Measurements from ENCODE around the gene AKAP12. TPM values are rescaled to one million over a fixed set of nuclear protein-coding genes. Genes with fewer than 3 reads are reported as not detected.

Gene AKAP12
- total and polyA plus RNA-seq, 2 donors (not counting 1 experiment from before 2014, with no cell fraction given) = 0.04 to 0.22 TPM

- no peak for TF ChIP-seq EZH2 (IDR thresholded peaks at IDR 0.05; ENCODE audit: borderline replicate concordance, insufficient read depth, low read depth, low read length, poor library complexity, severe bottlenecking)
- no peak for TF ChIP-seq CTCF (IDR thresholded peaks at IDR 0.05)
- Mint-ChIP-seq H3K4me3 (peak overlapping the region; percentile 68), H3K9me3 (ENCODE audit: insufficient read depth) (no peaks in the 10 kb centered on the region), H3K27ac (peak overlapping the region; percentile 84), H3K27me3 (no peaks in the 10 kb centered on the region), H3K4me1 (peaks cover 63% of the 10 kb centered on the region)
- 55% methylated on average over 12 of the region's 14 CpGs for WGBS (ENCODE audit: insufficient coverage)
- intact Hi-C loops (cut with micrococcal nuclease) = loop anchor here (1.0 kb wide), 1 partner anchor 10 kb away; no protein-coding TSS in a partner anchor
- POLR2A ChIA-PET = interaction anchor here (0.7 kb wide), 1 partner anchor 8 kb away, joined by 3 read pairs; no protein-coding TSS in a partner anchor
- Histone ChIP-seq H3K27me3 (replicated peaks in 1 of 4; ENCODE audit: control extremely low read depth in 1 of 4, control insufficient read depth in 3 of 4, insufficient read depth in 4 of 4, low read length in 3 of 4) (no peaks in the 10 kb centered on the region), H2AFZ (ENCODE audit: insufficient read depth, low read depth, low read length, poor library complexity, severe bottlenecking) (peak overlapping the region; percentile 39), H3K4me3 (ENCODE audit: control extremely low read depth in 1 of 5, extremely low read depth in 1 of 5, insufficient read depth in 1 of 5, low read depth in 2 of 5, low read length in 4 of 5) (peak overlapping the region in 4 of 5 experiments; percentile 11 to 34 (median 24)), H3K9me3 (ENCODE audit: control extremely low read depth in 1 of 3, control insufficient read depth in 2 of 3, insufficient read depth in 1 of 3, low read length in 2 of 3) (no peaks in the 10 kb centered on the region), H3K4me1 (ENCODE audit: control insufficient read depth in 2 of 2, insufficient read depth in 2 of 2, low read length in 2 of 2) (peaks cover 43 to 46% of the 10 kb centered on the region in 2 donors), H3K27ac (ENCODE audit: low read length in 2 of 2) (peak overlapping the region; percentile 58 to 66), H4K20me1 (ENCODE audit: control insufficient read depth, insufficient read depth, low read length, poor library complexity, severe bottlenecking) (peaks cover 19% of the 10 kb centered on the region), H3K36me3 (replicated peaks in 1 of 2; ENCODE audit: control extremely low read depth in 1 of 2, control insufficient read depth in 1 of 2, extremely low read depth in 1 of 2, insufficient read depth in 2 of 2, low read length in 1 of 2) (peaks cover 0 to 7% of the 10 kb centered on the region in 2 experiments), H3K79me2 (ENCODE audit: control insufficient read depth, insufficient read depth, low read length) (peaks cover 97% of the 10 kb centered on the region), H3K4me2 (replicated peaks; ENCODE audit: low read depth, low read length, poor library complexity, severe bottlenecking) (peak overlapping the region; percentile 60), H3K9ac (ENCODE audit: low read length) (peak overlapping the region; percentile 30)
- CTCF ChIA-PET = interaction anchor here (0.6 kb wide), 1 partner anchor 97 kb away, joined by 3 read pairs; no protein-coding TSS in a partner anchor
- ATAC-seq (ENCODE audit: low read depth) (peak; percentile 76), DNase-seq (peak; percentile 50)
These were observed 140.4 kb downstream of the AKAP12 start for GRCh38 chr6:151379933-151380847.

GRCh38 chr6:151380848-151381205 is 141.1 kb downstream of the AKAP12 start:
- CTCF ChIA-PET = no interaction called here
- TF ChIP-seq CTCF (IDR thresholded peaks at IDR 0.05) (no peak), EZH2 (IDR thresholded peaks at IDR 0.05; ENCODE audit: borderline replicate concordance, insufficient read depth, low read depth, low read length, poor library complexity, severe bottlenecking) (no peak)
- peak overlapping the region; percentile 30 for H3K9ac ChIP-seq (ENCODE audit: low read length)
- intact Hi-C loops (cut with micrococcal nuclease) = loop anchor here (1.0 kb wide), 1 partner anchor 9 kb away; no protein-coding TSS in a partner anchor
- H3K9me3 ChIP-seq (ENCODE audit: control extremely low read depth in 1 of 3, control insufficient read depth in 2 of 3, insufficient read depth in 1 of 3, low read length in 2 of 3) = no peaks in the 10 kb centered on the region
- peaks cover 97% of the 10 kb centered on the region for H3K79me2 ChIP-seq (ENCODE audit: control insufficient read depth, insufficient read depth, low read length)
- H4K20me1 ChIP-seq (ENCODE audit: control insufficient read depth, insufficient read depth, low read length, poor library complexity, severe bottlenecking) = peaks cover 15% of the 10 kb centered on the region
- 100% methylated on average over 1 of the region's 1 CpG for WGBS (ENCODE audit: insufficient coverage)
- peaks cover 0 to 7% of the 10 kb centered on the region in 2 experiments for H3K36me3 ChIP-seq (replicated peaks in 1 of 2; ENCODE audit: control extremely low read depth in 1 of 2, control insufficient read depth in 1 of 2, extremely low read depth in 1 of 2, insufficient read depth in 2 of 2, low read length in 1 of 2)
- ATAC-seq (ENCODE audit: low read depth) (no peak), DNase-seq (no peak)
- Mint-ChIP-seq H3K27ac (peak overlapping the region; percentile 84), H3K4me1 (peaks cover 60% of the 10 kb centered on the region), H3K9me3 (ENCODE audit: insufficient read depth) (no peaks in the 10 kb centered on the region), H3K27me3 (no peaks in the 10 kb centered on the region), H3K4me3 (peak overlapping the region; percentile 68)
- no peak overlapping the region for H3K4me3 ChIP-seq (ENCODE audit: control extremely low read depth in 1 of 5, extremely low read depth in 1 of 5, insufficient read depth in 1 of 5, low read depth in 2 of 5, low read length in 4 of 5)
- peak overlapping the region; percentile 58 to 66 for H3K27ac ChIP-seq (ENCODE audit: low read length in 2 of 2)
- H3K27me3 ChIP-seq (replicated peaks in 1 of 4; ENCODE audit: control extremely low read depth in 1 of 4, control insufficient read depth in 3 of 4, insufficient read depth in 4 of 4, low read length in 3 of 4) = no peaks in the 10 kb centered on the region
- POLR2A ChIA-PET = no interaction called here
- peaks cover 43 to 46% of the 10 kb centered on the region in 2 donors for H3K4me1 ChIP-seq (ENCODE audit: control insufficient read depth in 2 of 2, insufficient read depth in 2 of 2, low read length in 2 of 2)
- peak overlapping the region; percentile 60 for H3K4me2 ChIP-seq (replicated peaks; ENCODE audit: low read depth, low read length, poor library complexity, severe bottlenecking)
- H2AFZ ChIP-seq (ENCODE audit: insufficient read depth, low read depth, low read length, poor library complexity, severe bottlenecking) = peak overlapping the region; percentile 39

Data from B cell (primary cell).